ENCODE results near the gene RIMBP3B.
"Not testable (repeated sequence)": the region's sequence is repeated elsewhere in the genome, so short reads cannot be mapped to it uniquely, and the experiment has no call there.

RIMBP3B gene

GRCh38 chr22:21389480-21389879 is 5.9 kb downstream of the RIMBP3B start:
- H3K9me3 ChIP-seq (ENCODE audit: control insufficient read depth, low read length); H3K4me1 ChIP-seq (ENCODE audit: control insufficient read depth, insufficient read depth, low read length); H3K36me3 ChIP-seq (ENCODE audit: control insufficient read depth, insufficient read depth, low read length, severe bottlenecking); H3K9ac ChIP-seq (ENCODE audit: low read length); DNase-seq (ENCODE audit: low read depth); H3K4me3 ChIP-seq (ENCODE audit: low read length); H3K27me3 ChIP-seq (replicated peaks; ENCODE audit: control insufficient read depth, insufficient read depth, low read length): not testable (repeated sequence)

- not testable (repeated sequence) for DNase-seq (ENCODE audit: low read depth); H3K9me3 ChIP-seq (ENCODE audit: control insufficient read depth, low read length); H3K9ac ChIP-seq (ENCODE audit: low read length); H3K27me3 ChIP-seq (replicated peaks; ENCODE audit: control insufficient read depth, insufficient read depth, low read length); H3K4me1 ChIP-seq (ENCODE audit: control insufficient read depth, insufficient read depth, low read length); H3K36me3 ChIP-seq (ENCODE audit: control insufficient read depth, insufficient read depth, low read length, severe bottlenecking); H3K4me3 ChIP-seq (ENCODE audit: low read length)
These were observed 6.5 kb downstream of the RIMBP3B start for GRCh38 chr22:21390013-21390412.

- H3K4me3 ChIP-seq (ENCODE audit: low read length); H3K9me3 ChIP-seq (ENCODE audit: control insufficient read depth, low read length); H3K27me3 ChIP-seq (replicated peaks; ENCODE audit: control insufficient read depth, insufficient read depth, low read length); DNase-seq (ENCODE audit: low read depth); H3K36me3 ChIP-seq (ENCODE audit: control insufficient read depth, insufficient read depth, low read length, severe bottlenecking); H3K9ac ChIP-seq (ENCODE audit: low read length); H3K4me1 ChIP-seq (ENCODE audit: control insufficient read depth, insufficient read depth, low read length): not testable (repeated sequence)
These were observed 11.1 kb downstream of the RIMBP3B start for GRCh38 chr22:21394613-21395012.

GRCh38 chr22:21401197-21401969 is 17.8 kb downstream of the RIMBP3B start:
- not testable (repeated sequence) for DNase-seq (ENCODE audit: low read depth); H3K27me3 ChIP-seq (replicated peaks; ENCODE audit: control insufficient read depth, insufficient read depth, low read length); H3K36me3 ChIP-seq (ENCODE audit: control insufficient read depth, insufficient read depth, low read length, severe bottlenecking); H3K9ac ChIP-seq (ENCODE audit: low read length); H3K4me3 ChIP-seq (ENCODE audit: low read length); H3K4me1 ChIP-seq (ENCODE audit: control insufficient read depth, insufficient read depth, low read length); H3K9me3 ChIP-seq (ENCODE audit: control insufficient read depth, low read length)

- not testable (repeated sequence) for H3K4me3 ChIP-seq (ENCODE audit: low read length); H3K36me3 ChIP-seq (ENCODE audit: control insufficient read depth, insufficient read depth, low read length, severe bottlenecking); H3K4me1 ChIP-seq (ENCODE audit: control insufficient read depth, insufficient read depth, low read length); H3K27me3 ChIP-seq (replicated peaks; ENCODE audit: control insufficient read depth, insufficient read depth, low read length); DNase-seq (ENCODE audit: low read depth); H3K9ac ChIP-seq (ENCODE audit: low read length); H3K9me3 ChIP-seq (ENCODE audit: control insufficient read depth, low read length)
These were observed 19.3 kb downstream of the RIMBP3B start for GRCh38 chr22:21402763-21403314.

- H3K4me1 ChIP-seq (ENCODE audit: control insufficient read depth, insufficient read depth, low read length); H3K4me3 ChIP-seq (ENCODE audit: low read length); H3K36me3 ChIP-seq (ENCODE audit: control insufficient read depth, insufficient read depth, low read length, severe bottlenecking); H3K27me3 ChIP-seq (replicated peaks; ENCODE audit: control insufficient read depth, insufficient read depth, low read length); H3K9me3 ChIP-seq (ENCODE audit: control insufficient read depth, low read length); H3K9ac ChIP-seq (ENCODE audit: low read length); DNase-seq (ENCODE audit: low read depth): not testable (repeated sequence)
These were observed 23.6 kb downstream of the RIMBP3B start for GRCh38 chr22:21407139-21407538.

GRCh38 chr22:21407792-21408191 is 24.2 kb downstream of the RIMBP3B start:
- not testable (repeated sequence) for H3K9ac ChIP-seq (ENCODE audit: low read length); H3K9me3 ChIP-seq (ENCODE audit: control insufficient read depth, low read length); H3K27me3 ChIP-seq (replicated peaks; ENCODE audit: control insufficient read depth, insufficient read depth, low read length); H3K4me3 ChIP-seq (ENCODE audit: low read length); H3K4me1 ChIP-seq (ENCODE audit: control insufficient read depth, insufficient read depth, low read length); DNase-seq (ENCODE audit: low read depth); H3K36me3 ChIP-seq (ENCODE audit: control insufficient read depth, insufficient read depth, low read length, severe bottlenecking)

- not testable (repeated sequence) for DNase-seq (ENCODE audit: low read depth); H3K4me3 ChIP-seq (ENCODE audit: low read length); H3K9me3 ChIP-seq (ENCODE audit: control insufficient read depth, low read length)
These were observed 32.8 kb downstream of the RIMBP3B start for GRCh38 chr22:21416375-21416774.

GRCh38 chr22:21417227-21417746 is 33.7 kb downstream of the RIMBP3B start, which contains the start of gene HIC2:
Gene HIC2 (plus strand): TSS chr22:21417371. CDS start chr22:21442832, 25,461 bp downstream.
- H3K36me3 ChIP-seq (ENCODE audit: control insufficient read depth, insufficient read depth, low read length, severe bottlenecking); DNase-seq (ENCODE audit: low read depth): not testable (repeated sequence)

More at GRCh38 chr22:21416375-21416774, 32.8 kb downstream of the RIMBP3B start:
- H3K36me3 ChIP-seq (ENCODE audit: control insufficient read depth, insufficient read depth, low read length, severe bottlenecking); H3K4me1 ChIP-seq (ENCODE audit: control insufficient read depth, insufficient read depth, low read length); H3K27me3 ChIP-seq (replicated peaks; ENCODE audit: control insufficient read depth, insufficient read depth, low read length); H3K9ac ChIP-seq (ENCODE audit: low read length): not testable (repeated sequence)

GRCh38 chr22:21417853-21418252 is 34.3 kb downstream of the RIMBP3B start:
- not testable (repeated sequence) for H3K36me3 ChIP-seq (ENCODE audit: control insufficient read depth, insufficient read depth, low read length, severe bottlenecking); H3K4me3 ChIP-seq (ENCODE audit: low read length); DNase-seq (ENCODE audit: low read depth); H3K4me1 ChIP-seq (ENCODE audit: control insufficient read depth, insufficient read depth, low read length); H3K27me3 ChIP-seq (replicated peaks; ENCODE audit: control insufficient read depth, insufficient read depth, low read length); H3K9me3 ChIP-seq (ENCODE audit: control insufficient read depth, low read length); H3K9ac ChIP-seq (ENCODE audit: low read length)

More at GRCh38 chr22:21417227-21417746, 33.7 kb downstream of the RIMBP3B start, which contains the start of gene HIC2:
- not testable (repeated sequence) for H3K27me3 ChIP-seq (replicated peaks; ENCODE audit: control insufficient read depth, insufficient read depth, low read length); H3K4me3 ChIP-seq (ENCODE audit: low read length); H3K9me3 ChIP-seq (ENCODE audit: control insufficient read depth, low read length); H3K9ac ChIP-seq (ENCODE audit: low read length); H3K4me1 ChIP-seq (ENCODE audit: control insufficient read depth, insufficient read depth, low read length)

- H3K9ac ChIP-seq (ENCODE audit: low read length); H3K9me3 ChIP-seq (ENCODE audit: control insufficient read depth, low read length); H3K4me3 ChIP-seq (ENCODE audit: low read length); H3K36me3 ChIP-seq (ENCODE audit: control insufficient read depth, insufficient read depth, low read length, severe bottlenecking); H3K27me3 ChIP-seq (replicated peaks; ENCODE audit: control insufficient read depth, insufficient read depth, low read length); DNase-seq (ENCODE audit: low read depth); H3K4me1 ChIP-seq (ENCODE audit: control insufficient read depth, insufficient read depth, low read length): not testable (repeated sequence)
These were observed 35.6 kb downstream of the RIMBP3B start for GRCh38 chr22:21418974-21419638.
